Measurements from ENCODE around the gene CYP2D6. TPM values are rescaled to one million over a fixed set of nuclear protein-coding genes. Genes with fewer than 3 reads are reported as not detected.

CYP2D6 gene
- total and polyA plus RNA-seq, 8 donors, result 0.96 to 6.8 (median 4.5) TPM

- peak in 1 of 2 donors; percentile 5 for TF ChIP-seq CTCF (IDR thresholded peaks at IDR 0.05)
- Histone ChIP-seq H3K9me3 (no peaks in the 10 kb centered on the region), H3K4me3 (peak within 1 kb of the TSS; percentile 49 to 59), H3K27ac (peak within 1 kb of the TSS; percentile 96 to 99), H3K36me3 (peaks cover 0 to 45% of the 10 kb centered on the region in 2 donors), H3K4me1 (peaks cover 22 to 46% of the 10 kb centered on the region in 2 donors), H3K27me3 (no peaks in the 10 kb centered on the region)
- intact Hi-C loops (cut with DNase I), result no loop called here
- peak; percentile 94 for ATAC-seq
- peak; percentile 98 to 100 (median 100) for DNase-seq
Measured at GRCh38 chr22:42079319-42080251, 51.0 kb downstream of the CYP2D6 start, which contains the start of gene SMDT1. Gene SMDT1, plus strand, starts transcription at chr22:42079700. Its CDS starts 69 bp downstream, at chr22:42079769.

GRCh38 chr22:42078469-42079318 lies 51.9 kb downstream of the CYP2D6 start:
- ATAC-seq (peak; percentile 6), DNase-seq (no peak)
- intact Hi-C loops (cut with DNase I), result no loop called here
- TF ChIP-seq CTCF (IDR thresholded peaks at IDR 0.05), result no peak
- H3K4me3 ChIP-seq, result peak overlapping the region; percentile 49 to 59
- H3K27ac ChIP-seq, result peak overlapping the region; percentile 96 to 99
- H3K36me3 ChIP-seq, result peaks cover 0 to 36% of the 10 kb centered on the region in 2 donors
- H3K27me3 ChIP-seq, result no peaks in the 10 kb centered on the region
- H3K4me1 ChIP-seq, result peaks cover 26 to 53% of the 10 kb centered on the region in 2 donors
- no peaks in the 10 kb centered on the region for H3K9me3 ChIP-seq

- no peaks in the 10 kb centered on the region for H3K9me3 ChIP-seq
- no peaks in the 10 kb centered on the region for H3K27me3 ChIP-seq
- no peak overlapping the region for H3K4me3 ChIP-seq
- intact Hi-C loops (cut with DNase I), result no loop called here
- peaks cover 28 to 57% of the 10 kb centered on the region in 2 donors for H3K4me1 ChIP-seq
- ATAC-seq, result no peak
- no peak for DNase-seq
- peak overlapping the region in 1 of 2 donors; percentile 50 for H3K27ac ChIP-seq
- TF ChIP-seq CTCF (IDR thresholded peaks at IDR 0.05), result no peak
- peaks cover 0 to 27% of the 10 kb centered on the region in 2 donors for H3K36me3 ChIP-seq
Measured at GRCh38 chr22:42077486-42078125, 53.0 kb downstream of the CYP2D6 start.

GRCh38 chr22:42076764-42077485 lies 53.7 kb downstream of the CYP2D6 start:
- H3K27me3 ChIP-seq, result no peaks in the 10 kb centered on the region
- peaks cover 0 to 22% of the 10 kb centered on the region in 2 donors for H3K36me3 ChIP-seq
- TF ChIP-seq CTCF (IDR thresholded peaks at IDR 0.05), result no peak
- no peaks in the 10 kb centered on the region for H3K9me3 ChIP-seq
- no peak overlapping the region for H3K4me3 ChIP-seq
- ATAC-seq, result no peak
- no peak for DNase-seq
- no peak overlapping the region for H3K27ac ChIP-seq
- H3K4me1 ChIP-seq, result peaks cover 28 to 60% of the 10 kb centered on the region in 2 donors
- intact Hi-C loops (cut with DNase I), result no loop called here

Other genes with a start within 250 kb of the CYP2D6 start
- gene SHISA8, start 215.7 kb downstream of the CYP2D6 start, total RNA-seq, result not detected
- gene SHISA8, start 215.7 kb downstream of the CYP2D6 start, polyA plus RNA-seq (ENCODE audit: insufficient read length in 6 of 6), result under 1 TPM in 2 of 6 donors, not detected in 4; 0.11 to 0.24 TPM
- gene TNFRSF13C, start 204.0 kb downstream of the CYP2D6 start, total RNA-seq, result under 1 TPM; 0.15 to 0.42 TPM
- 1 to 10 TPM; 1.8 to 3.0 (median 2.1) TPM for gene TNFRSF13C, start 204.0 kb downstream of the CYP2D6 start, polyA plus RNA-seq (ENCODE audit: insufficient read length in 6 of 6)
- gene CENPM, start 183.7 kb downstream of the CYP2D6 start, total RNA-seq, result 10 to 100 TPM in 1 of 2 donors, 1 to 10 TPM in 1; 9.6 to 12.0 TPM
- 10 to 100 TPM; 10.4 to 20.5 (median 15.7) TPM for gene CENPM, start 183.7 kb downstream of the CYP2D6 start, polyA plus RNA-seq (ENCODE audit: insufficient read length in 6 of 6)
- 1 to 10 TPM in 1 of 2 donors, under 1 TPM in 1; 0.99 to 2.0 TPM for gene SEPTIN3, start 161.4 kb downstream of the CYP2D6 start, total RNA-seq
- 1 to 10 TPM; 1.2 to 2.0 (median 1.5) TPM for gene SEPTIN3, start 161.4 kb downstream of the CYP2D6 start, polyA plus RNA-seq (ENCODE audit: insufficient read length in 6 of 6)
- gene WBP2NL, start 132.0 kb downstream of the CYP2D6 start, total RNA-seq, result 1 to 10 TPM; 1.6 to 1.8 TPM
- 1 to 10 TPM; 2.5 to 5.2 (median 3.3) TPM for gene WBP2NL, start 132.0 kb downstream of the CYP2D6 start, polyA plus RNA-seq (ENCODE audit: insufficient read length in 6 of 6)
- gene NAGA, start 60.0 kb downstream of the CYP2D6 start, total RNA-seq, result 10 to 100 TPM; 30.5 to 35.6 TPM
- 10 to 100 TPM; 21.6 to 28.8 (median 27.3) TPM for gene NAGA, start 60.0 kb downstream of the CYP2D6 start, polyA plus RNA-seq (ENCODE audit: insufficient read length in 6 of 6)
- 10 to 100 TPM; 18.7 to 20.4 TPM for gene PHETA2, start 56.6 kb downstream of the CYP2D6 start, total RNA-seq
- gene PHETA2, start 56.6 kb downstream of the CYP2D6 start, polyA plus RNA-seq (ENCODE audit: insufficient read length in 6 of 6), result 10 to 100 TPM; 11.2 to 18.6 (median 15.0) TPM
- gene SMDT1, start 51.1 kb downstream of the CYP2D6 start, total RNA-seq, result 10 to 100 TPM; 73.2 to 94.6 TPM
- gene SMDT1, start 51.1 kb downstream of the CYP2D6 start, polyA plus RNA-seq (ENCODE audit: insufficient read length in 6 of 6), result 100 to 1,000 TPM in 3 of 6 donors, 10 to 100 TPM in 3; 82.4 to 111 (median 94.9) TPM
- gene NDUFA6, start 40.0 kb downstream of the CYP2D6 start, total RNA-seq, result 10 to 100 TPM; 64.8 to 69.7 TPM
- gene NDUFA6, start 40.0 kb downstream of the CYP2D6 start, polyA plus RNA-seq (ENCODE audit: insufficient read length in 6 of 6), result 10 to 100 TPM; 69.1 to 97.4 (median 87.8) TPM
- gene TCF20, start 139.8 kb upstream of the CYP2D6 start, total RNA-seq, result 10 to 100 TPM; 35.0 to 41.3 TPM
- gene TCF20, start 139.8 kb upstream of the CYP2D6 start, polyA plus RNA-seq (ENCODE audit: insufficient read length in 6 of 6), result 10 to 100 TPM; 24.8 to 27.7 (median 25.1) TPM